Dermis blood vessel endothelial cell (primary cell): ENCODE results near the gene LDAH. TPM values are rescaled to one million over a fixed set of nuclear protein-coding genes. Genes with fewer than 3 reads are reported as not detected.

Experiments
- DNase-seq: peaks from one replicate; pipeline ENCODE4 v3.0.0; 2010
- total RNA-seq: library from RNA; depleted of rRNA; stranded (reverse); fragments of >200 nt; gene quantifications from 2 replicates; pipeline ENCODE4 v1.2.3, GENCODE V29; 2014

LDAH gene
- total RNA-seq, 1 donor from 2014 or later = 33.7 TPM

- no peak for DNase-seq
Measured at GRCh38 chr2:20771299-20771698, 51.6 kb downstream of the LDAH start.

- DNase-seq = no peak
Measured at GRCh38 chr2:20766798-20767644, 55.9 kb downstream of the LDAH start.

- DNase-seq = no peak
Measured at GRCh38 chr2:20766213-20766612, 56.7 kb downstream of the LDAH start.

- DNase-seq = no peak
Measured at GRCh38 chr2:20762945-20763683, 59.8 kb downstream of the LDAH start.

GRCh38 chr2:20759487-20759886, 63.4 kb downstream of the LDAH start:
- no peak for DNase-seq

- no peak for DNase-seq
Measured at GRCh38 chr2:20758997-20759396, 63.9 kb downstream of the LDAH start.

GRCh38 chr2:20757405-20758090, 65.4 kb downstream of the LDAH start:
- DNase-seq = no peak

- peak; percentile 35 for DNase-seq
Measured at GRCh38 chr2:20755132-20755800, 67.6 kb downstream of the LDAH start.

GRCh38 chr2:20752293-20752692, 70.6 kb downstream of the LDAH start:
- no peak for DNase-seq

GRCh38 chr2:20747317-20747716, 75.6 kb downstream of the LDAH start:
- DNase-seq = no peak

- DNase-seq = peak; percentile 27
Measured at GRCh38 chr2:20745924-20746555, 76.9 kb downstream of the LDAH start.

- no peak for DNase-seq
Measured at GRCh38 chr2:20744366-20745335, 78.2 kb downstream of the LDAH start.

- no peak for DNase-seq
Measured at GRCh38 chr2:20738772-20739171, 84.1 kb downstream of the LDAH start.

GRCh38 chr2:20737505-20737904, 85.4 kb downstream of the LDAH start:
- no peak for DNase-seq

- DNase-seq = peak; percentile 72
Measured at GRCh38 chr2:20728114-20728758, 94.7 kb downstream of the LDAH start.

- no peak for DNase-seq
Measured at GRCh38 chr2:20726913-20727312, 96.0 kb downstream of the LDAH start.

GRCh38 chr2:20725782-20726181, 97.1 kb downstream of the LDAH start:
- DNase-seq = no peak

GRCh38 chr2:20724500-20725053, 98.3 kb downstream of the LDAH start:
- DNase-seq = no peak

- peak; percentile 63 for DNase-seq
Measured at GRCh38 chr2:20723543-20723942, 99.4 kb downstream of the LDAH start.

GRCh38 chr2:20722592-20723240, 100.2 kb downstream of the LDAH start:
- DNase-seq = no peak
